ENCODE data around the gene ENPP4.

The ENPP4 gene

GRCh38 chr6:46172176-46172575 is 42.4 kb downstream of the ENPP4 start:
- TF ChIP-seq, protein P1, sequence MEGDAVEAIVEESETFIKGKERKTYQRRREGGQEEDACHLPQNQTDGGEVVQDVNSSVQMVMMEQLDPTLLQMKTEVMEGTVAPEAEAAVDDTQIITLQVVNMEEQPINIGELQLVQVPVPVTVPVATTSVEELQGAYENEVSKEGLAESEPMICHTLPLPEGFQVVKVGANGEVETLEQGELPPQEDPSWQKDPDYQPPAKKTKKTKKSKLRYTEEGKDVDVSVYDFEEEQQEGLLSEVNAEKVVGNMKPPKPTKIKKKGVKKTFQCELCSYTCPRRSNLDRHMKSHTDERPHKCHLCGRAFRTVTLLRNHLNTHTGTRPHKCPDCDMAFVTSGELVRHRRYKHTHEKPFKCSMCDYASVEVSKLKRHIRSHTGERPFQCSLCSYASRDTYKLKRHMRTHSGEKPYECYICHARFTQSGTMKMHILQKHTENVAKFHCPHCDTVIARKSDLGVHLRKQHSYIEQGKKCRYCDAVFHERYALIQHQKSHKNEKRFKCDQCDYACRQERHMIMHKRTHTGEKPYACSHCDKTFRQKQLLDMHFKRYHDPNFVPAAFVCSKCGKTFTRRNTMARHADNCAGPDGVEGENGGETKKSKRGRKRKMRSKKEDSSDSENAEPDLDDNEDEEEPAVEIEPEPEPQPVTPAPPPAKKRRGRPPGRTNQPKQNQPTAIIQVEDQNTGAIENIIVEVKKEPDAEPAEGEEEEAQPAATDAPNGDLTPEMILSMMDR (IDR thresholded peaks at IDR 0.05): no peak

DNA sequence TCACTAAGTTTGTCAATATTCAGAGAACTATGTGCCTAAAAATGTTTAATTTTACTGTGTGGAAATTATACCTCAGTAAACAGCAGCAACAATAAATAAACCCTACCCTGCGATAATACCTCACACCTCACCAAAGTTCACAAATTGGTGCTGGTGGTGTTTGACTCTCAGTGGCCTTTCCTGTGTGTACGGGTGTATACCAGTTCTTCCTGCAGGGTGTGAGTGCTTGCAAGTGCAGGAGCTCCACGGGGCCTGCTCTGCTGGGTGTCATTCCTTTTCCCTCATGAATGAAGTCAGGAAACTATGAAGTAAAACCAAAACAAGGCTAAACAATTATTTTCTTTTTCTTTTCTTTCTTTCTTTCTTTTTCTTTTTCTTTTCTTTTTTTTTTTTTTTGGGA is 45.1 kb downstream of the ENPP4 start:
- TF ChIP-seq, protein P1 (IDR thresholded peaks at IDR 0.05): no peak

- TF ChIP-seq, protein P1 (IDR thresholded peaks at IDR 0.05): no peak
Observed at GRCh38 chr6:46175446-46175845, 45.7 kb downstream of the ENPP4 start.

DNA sequence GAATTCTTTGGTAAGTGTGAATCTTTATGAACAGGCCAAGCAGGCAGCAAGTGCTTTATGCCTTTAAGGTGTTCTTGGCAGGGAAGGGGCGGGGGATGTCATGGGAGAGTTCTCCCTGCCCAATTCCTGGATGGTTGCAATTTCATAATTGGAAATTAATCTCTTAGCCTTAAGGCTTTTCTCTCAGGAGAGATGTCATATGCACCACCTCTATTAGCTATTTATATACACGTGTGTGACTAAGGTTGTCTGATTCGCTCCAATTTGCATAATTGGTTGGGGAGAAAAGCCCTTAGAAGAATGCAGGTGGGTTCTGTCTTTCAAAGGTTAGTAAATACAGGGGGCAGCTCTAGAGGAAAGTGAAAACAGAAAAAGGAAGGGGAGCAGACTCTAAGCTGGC is 46.2 kb downstream of the ENPP4 start:
- TF ChIP-seq, protein P1 (IDR thresholded peaks at IDR 0.05): no peak

GRCh38 chr6:46184114-46184513 is 54.3 kb downstream of the ENPP4 start:
- TF ChIP-seq, protein P1 (IDR thresholded peaks at IDR 0.05): no peak

GRCh38 chr6:46186583-46186982 is 56.8 kb downstream of the ENPP4 start:
- TF ChIP-seq, protein P1 (IDR thresholded peaks at IDR 0.05): no peak

- TF ChIP-seq, protein P1 (IDR thresholded peaks at IDR 0.05): no peak
Observed at GRCh38 chr6:46189726-46190125, 59.9 kb downstream of the ENPP4 start.

- TF ChIP-seq, protein P1 (IDR thresholded peaks at IDR 0.05): no peak
Observed at GRCh38 chr6:46190889-46191288, 61.1 kb downstream of the ENPP4 start.
